GM19193 (cell line): ENCODE data around the gene POLR2M.
A peak's percentile ranks its signal among the peaks of the same experiment; 100 is the strongest.

Experiments used
- POLR2A ChIP-seq: IDR thresholded peaks from 4 replicates; pipeline ENCODE4 v1.6.1; 2011; ENCODE audit not compliant: insufficient read depth, insufficient read length; ENCODE audit errors: extremely low read depth

POLR2M gene

DNA sequence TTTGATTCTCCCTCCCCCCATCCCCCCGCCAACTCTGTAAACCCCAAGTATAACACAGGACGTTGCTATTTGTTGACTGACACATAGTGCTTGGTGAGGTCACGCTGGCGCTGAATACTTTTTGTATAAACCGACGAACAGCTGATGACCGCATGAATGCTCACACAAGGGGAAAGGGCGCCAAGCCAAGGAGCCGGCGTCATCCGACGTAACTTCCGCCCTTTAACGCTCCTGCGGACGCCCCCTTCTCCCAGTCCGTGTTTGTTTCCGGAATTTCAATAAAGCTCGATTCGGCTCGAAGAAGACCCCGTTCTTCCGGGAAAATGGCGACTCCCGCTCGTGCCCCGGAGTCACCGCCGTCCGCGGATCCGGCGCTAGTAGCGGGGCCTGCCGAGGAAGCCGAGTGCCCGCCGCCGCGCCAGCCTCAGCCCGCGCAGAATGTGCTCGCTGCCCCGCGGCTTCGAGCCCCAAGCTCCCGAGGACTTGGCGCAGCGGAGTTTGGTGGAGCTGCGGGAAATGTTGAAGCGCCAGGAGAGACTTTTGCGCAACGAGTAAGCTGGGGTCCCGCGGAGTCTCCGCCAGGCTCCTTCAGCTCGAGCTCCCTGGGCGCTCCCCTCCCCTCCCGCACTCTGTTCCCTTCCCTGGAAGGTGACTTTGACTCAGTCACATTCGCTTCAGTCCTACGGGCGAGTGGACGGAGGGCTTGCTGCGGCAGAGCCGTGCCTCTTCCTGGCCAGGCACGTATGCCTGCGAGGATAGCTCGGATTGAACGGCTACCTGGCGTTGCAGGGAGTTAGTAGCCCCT lies at the start of gene POLR2M:
TSS of gene POLR2M (plus strand) at position 310 of the 805 bp plus-strand sequence. CDS start at position 439, 129 bp downstream.
- peak; percentile 88 for TF ChIP-seq POLR2A

DNA sequence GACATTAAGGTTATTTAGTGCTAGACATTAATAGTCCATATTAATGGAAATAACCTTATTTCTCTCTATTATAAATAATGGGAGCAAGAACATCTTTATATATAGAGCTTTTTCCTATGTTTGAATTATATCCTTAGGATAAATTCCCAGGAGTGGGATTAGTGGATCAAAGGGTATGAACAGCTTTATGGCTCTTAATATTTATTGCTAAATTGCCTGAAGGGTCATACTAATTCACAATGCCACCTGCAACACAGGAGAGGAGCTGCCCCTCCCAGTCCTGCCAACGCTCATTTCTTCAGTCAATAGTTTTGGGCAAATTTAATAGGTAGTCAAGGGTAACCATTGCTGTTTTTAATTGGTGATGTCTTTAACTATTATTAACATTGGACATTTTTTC lies 48.9 kb upstream of the POLR2M start:
- TF ChIP-seq POLR2A, result no peak

DNA sequence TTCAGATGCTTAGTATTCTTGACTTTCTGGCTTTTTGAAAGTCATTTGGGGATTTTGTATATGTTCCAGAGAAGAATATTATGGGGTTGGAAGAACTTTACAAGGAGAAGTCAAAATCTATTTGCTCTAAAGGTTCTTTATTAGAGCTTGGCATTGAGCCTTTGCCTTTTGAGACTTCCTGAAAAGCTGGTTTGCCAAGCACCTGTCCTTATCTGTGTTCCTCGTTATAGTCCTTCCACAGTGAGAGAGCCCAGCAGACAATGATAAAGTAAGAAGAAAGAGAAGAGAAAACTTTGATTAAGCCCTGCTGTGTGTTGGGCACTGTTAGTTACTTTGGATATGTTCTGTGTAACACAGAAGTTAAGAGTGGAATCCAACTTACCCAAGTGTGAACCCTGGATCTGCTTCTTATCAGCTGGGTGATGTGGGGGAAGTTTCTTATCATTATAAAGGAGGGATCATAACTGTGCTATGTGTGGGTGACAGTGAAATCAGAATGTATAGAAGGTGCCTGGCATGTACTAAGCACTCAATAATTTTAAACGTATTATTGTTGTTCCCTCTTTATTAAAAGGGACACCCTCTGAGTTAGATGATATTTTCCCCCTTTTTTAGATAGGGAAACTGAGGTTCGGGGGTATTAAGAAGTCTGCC lies 44.3 kb upstream of the POLR2M start:
- no peak for TF ChIP-seq POLR2A

DNA sequence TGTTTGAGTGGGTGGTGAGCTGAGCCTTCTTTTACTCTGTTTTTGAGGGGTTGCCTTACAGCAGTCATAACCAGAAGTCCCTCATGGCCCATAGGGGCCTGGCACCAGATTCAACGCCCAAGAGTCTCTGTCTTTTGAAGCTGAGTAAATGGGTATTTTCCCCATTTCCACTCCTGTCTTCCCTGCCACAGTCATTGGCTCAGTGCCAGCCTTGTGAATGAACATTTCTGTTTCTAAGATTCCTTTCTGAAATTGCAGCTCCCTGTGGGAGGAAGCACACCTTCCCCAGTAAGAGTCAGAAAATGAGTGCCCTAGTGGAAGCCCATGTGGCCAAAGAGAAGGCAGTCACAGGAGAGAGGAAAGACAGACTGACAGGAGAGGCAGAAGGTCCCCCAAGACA lies 43.7 kb upstream of the POLR2M start:
- TF ChIP-seq POLR2A, result no peak

DNA sequence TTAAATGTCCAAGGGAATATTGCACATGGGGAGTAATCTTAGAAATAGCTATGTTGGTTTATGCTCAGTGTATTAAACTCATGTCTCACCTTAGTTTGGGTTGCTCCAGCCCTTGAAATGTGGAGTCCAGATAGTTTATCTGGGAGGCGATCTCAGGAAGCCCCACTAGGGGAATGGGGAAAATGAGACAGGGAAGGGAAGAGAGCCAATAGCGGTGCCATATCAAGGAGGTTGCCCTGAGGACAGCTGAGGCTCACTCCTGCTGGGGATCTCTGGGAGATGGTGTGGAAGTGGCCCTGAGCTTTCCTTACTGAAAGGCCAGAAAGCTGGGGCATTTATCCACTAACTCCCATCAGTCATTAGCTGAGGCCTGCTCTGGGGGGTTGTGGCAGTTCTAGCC lies 43.3 kb upstream of the POLR2M start:
- TF ChIP-seq POLR2A, result no peak

DNA sequence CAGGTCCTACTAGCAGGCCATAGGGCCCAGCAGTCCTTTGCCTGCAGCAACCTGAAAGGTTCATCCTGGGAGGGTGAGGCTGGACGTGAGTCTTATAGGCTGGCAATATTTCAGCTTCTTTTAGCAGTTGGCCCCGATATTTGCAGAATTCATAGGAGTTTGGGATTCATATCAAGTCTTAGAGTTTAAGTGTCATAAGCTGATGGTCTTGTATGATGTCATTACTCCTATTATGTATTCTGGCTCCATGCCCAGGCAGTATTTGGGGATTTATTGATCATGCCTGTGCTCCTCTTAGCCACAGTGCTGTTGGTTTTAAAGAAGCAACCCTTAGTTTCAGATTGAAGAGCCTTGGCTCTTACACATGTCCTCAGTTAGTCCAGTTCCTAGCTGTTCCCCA lies 41.3 kb upstream of the POLR2M start:
- no peak for TF ChIP-seq POLR2A

DNA sequence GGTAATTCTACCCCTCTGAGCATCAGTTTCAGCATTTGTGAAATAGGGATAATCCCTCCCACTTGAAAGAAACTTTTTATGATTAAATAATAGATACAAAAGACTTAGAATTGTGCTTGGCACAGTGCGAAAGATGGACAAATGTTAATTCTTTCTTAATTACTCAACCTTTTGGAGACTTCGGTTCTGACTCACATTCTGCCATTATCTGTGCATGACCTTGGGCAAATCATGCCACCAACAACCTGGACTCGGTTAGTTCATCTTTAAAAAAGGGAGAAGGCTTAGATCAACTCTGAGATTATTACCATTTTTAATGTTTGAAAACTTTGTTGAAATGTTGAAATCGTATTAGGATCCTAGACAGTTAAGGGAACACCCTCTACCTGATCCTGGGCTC lies 40.6 kb upstream of the POLR2M start:
- TF ChIP-seq POLR2A, result no peak

DNA sequence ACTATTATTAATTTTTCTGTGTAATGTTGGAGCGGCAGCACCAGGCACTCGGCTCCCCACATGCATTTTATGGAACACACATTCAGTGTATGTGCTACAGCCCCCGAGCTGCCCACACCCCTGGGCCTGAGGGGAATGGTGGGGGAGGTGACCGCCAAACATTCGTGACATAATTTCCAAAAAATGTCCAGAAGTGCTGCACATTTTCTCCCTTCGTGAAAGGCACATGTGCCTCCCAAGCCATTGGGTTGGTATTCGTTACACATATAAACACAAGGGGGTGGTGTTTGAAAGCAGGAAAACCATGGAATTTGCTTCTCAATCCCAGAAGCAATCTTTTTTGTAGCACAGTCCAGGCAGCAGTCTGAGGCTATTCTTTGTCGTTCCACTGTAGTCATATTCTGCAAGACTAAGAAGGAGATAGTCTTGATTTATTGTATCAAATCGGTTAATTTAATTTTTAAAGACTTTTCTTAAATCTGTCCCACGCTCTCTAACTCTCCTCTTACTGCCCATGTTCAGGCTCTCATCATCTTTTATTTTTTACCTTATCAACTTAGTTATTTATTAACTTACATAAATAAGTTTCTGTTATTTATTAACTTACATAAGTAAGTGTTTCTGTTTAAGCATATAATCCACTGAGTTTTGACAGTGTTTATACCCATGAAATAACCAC lies 39.2 kb upstream of the POLR2M start:
- no peak for TF ChIP-seq POLR2A

DNA sequence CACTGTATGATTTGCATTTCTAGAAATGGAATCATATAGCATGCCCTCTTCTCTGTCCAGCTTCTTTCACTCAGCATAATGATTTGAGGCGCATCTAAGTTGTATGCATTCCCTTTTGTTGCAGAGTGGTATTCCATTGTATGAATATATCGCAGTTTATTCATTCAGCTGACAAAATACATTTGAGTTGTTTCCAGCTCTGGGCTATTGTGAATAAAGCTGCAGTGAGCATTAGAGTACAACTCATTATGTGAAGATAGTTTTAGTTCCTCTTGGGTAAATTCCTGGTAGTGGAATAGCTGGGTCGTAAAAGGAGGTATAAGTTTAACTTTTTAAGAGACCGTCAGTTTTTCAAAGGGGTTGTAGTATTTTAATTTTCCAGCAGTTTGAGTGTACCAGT lies 38.5 kb upstream of the POLR2M start:
- no peak for TF ChIP-seq POLR2A

DNA sequence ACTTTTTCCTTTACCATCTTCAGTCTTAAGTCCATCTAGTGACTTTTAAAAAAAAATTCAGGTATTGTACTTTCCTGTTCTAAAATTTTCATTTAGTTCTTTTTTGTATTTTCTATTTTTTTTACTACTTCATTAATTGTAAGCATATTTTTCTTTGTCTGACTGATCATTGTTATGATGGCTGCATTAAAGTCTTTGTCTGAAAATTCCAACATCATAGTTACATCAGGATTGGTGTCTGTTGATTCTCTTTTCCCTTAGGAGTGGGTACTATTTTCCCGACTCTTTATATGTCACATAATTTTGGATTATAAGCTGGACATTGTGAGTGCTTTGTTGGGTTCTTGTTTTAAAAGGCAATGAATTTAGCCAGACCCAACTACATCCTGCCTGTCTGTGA lies 34.9 kb upstream of the POLR2M start:
- TF ChIP-seq POLR2A, result no peak

DNA sequence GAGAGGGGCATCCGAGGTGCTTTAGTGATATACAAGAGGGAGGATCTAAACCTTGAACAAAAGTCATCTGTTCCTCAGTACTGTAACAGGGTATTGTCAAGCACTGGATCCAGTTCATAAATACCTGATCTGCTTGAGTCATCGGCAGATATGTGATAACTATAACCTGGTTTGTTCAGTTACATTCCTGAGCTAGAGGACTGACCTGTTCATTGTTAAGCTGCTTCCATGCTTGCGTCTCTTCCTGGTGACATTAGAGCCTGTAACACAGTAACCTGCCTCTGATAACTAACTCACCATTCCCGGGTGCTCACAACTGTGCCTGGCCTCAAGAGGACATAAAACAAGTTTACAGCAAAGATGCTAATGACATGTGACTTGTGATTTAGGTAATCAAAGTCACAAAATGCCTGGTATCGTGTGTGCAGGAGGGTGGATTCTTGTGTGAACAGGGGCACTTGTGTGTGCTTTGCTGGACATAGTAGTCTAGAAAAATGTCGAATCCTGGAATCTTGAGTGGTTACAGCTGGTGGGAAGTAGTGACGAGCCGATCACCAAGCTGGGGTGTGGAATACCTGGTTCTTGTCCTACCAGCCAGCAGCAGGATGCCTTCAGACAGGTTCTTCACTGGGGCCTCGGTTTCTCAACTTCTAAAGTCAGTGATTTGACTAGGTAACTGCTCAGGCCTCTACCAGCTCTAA lies 30.9 kb upstream of the POLR2M start:
- TF ChIP-seq POLR2A, result no peak

DNA sequence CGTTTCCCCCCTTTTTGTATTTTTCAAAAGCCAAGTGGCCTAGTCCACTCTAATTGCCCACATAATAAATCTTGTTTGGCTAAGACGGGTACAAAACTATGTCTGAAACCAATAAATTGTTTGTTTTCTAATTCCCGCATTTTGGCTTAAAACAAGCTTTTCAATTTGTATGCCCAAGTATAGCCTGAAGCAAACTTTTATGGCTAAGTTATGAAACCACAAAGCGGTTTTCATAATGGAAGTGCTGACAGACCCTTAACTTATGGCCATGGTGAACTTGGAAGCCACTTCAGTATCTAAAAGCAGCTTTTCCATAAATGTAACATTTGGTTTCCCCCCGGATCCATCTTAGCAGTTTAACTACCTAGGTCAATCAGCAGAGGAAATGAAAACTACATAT lies 29.9 kb upstream of the POLR2M start:
- TF ChIP-seq POLR2A, result no peak

DNA sequence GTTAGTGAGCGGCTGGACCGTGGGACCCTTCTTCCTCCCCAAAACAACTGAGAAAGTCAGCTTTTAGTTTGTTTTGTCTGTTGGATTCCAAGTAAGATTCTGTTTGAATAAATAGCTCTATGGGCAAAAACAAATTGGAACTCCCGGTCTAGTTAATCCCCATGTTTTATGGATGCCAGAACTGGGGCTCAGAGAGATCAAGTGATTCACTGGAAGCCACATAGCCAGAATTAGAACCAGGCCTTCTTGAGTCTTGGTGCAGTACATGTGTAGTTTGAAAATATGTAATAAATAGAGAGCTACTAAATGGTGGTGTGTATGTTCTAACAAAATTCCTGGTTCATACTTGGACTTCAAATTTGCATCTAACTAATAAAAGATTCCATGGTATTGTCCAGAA lies 29.3 kb upstream of the POLR2M start:
- no peak for TF ChIP-seq POLR2A

DNA sequence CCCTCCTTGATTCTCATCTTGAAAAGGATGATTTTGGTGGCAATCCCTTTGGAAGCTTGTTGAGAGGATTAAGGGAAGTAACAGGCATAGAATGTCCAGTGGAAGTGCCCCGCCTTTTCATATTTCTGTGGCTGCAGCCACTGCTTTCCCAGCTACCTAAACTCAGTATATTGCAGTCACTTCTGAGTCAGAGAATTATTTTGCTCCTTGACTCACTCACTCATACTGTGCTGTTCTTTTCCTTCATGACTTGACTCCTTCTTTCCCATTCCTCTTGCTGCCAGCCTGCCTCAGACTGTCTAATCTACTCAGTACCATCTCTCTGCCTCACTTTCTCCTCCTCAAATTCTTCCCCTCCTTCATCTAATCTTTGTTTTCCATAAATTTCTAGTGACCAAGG lies 26.5 kb upstream of the POLR2M start:
- no peak for TF ChIP-seq POLR2A

DNA sequence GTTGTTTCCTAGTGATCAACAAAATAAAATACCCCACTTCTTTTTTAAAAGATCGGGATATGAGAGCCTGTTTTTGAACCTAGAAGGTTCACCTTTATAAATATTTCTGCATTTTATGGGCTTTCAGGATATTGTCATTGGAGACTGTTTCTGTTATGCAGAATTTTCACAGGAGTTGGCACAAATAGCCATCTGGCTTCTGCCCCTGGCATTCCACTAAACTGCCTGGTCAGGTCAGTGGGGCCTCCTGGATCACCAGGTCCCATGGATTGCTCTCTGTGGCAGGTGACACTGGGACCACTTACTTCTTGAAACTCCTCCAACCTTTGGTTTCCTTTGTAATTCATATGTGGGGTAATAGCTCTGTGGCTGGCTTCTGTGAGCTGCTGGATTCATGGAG lies 25.5 kb upstream of the POLR2M start:
- TF ChIP-seq POLR2A, result no peak
